Measurements from ENCODE around the gene ZBTB33.

The ZBTB33 gene

GRCh38 chrX:120271218-120271617, 20.6 kb downstream of the ZBTB33 start:
- TF ChIP-seq, protein P1, sequence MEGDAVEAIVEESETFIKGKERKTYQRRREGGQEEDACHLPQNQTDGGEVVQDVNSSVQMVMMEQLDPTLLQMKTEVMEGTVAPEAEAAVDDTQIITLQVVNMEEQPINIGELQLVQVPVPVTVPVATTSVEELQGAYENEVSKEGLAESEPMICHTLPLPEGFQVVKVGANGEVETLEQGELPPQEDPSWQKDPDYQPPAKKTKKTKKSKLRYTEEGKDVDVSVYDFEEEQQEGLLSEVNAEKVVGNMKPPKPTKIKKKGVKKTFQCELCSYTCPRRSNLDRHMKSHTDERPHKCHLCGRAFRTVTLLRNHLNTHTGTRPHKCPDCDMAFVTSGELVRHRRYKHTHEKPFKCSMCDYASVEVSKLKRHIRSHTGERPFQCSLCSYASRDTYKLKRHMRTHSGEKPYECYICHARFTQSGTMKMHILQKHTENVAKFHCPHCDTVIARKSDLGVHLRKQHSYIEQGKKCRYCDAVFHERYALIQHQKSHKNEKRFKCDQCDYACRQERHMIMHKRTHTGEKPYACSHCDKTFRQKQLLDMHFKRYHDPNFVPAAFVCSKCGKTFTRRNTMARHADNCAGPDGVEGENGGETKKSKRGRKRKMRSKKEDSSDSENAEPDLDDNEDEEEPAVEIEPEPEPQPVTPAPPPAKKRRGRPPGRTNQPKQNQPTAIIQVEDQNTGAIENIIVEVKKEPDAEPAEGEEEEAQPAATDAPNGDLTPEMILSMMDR (IDR thresholded peaks at IDR 0.05; ENCODE audit: low read depth, low read length, missing control alignments) = no peak
- no peak for DNase-seq
- Histone ChIP-seq H3K27me3 (replicated peaks) (no peaks in the 10 kb centered on the region), H3K27ac (no peak overlapping the region), H3K36me3 (replicated peaks) (no peaks in the 10 kb centered on the region), H3K4me3 (ENCODE audit: low read depth, low read length) (no peak overlapping the region)
- in situ Hi-C loops (cut with HindIII; ENCODE audit: low pct_ligation_motif_present, low sequenced_read_pairs) = no loop called here

DNA sequence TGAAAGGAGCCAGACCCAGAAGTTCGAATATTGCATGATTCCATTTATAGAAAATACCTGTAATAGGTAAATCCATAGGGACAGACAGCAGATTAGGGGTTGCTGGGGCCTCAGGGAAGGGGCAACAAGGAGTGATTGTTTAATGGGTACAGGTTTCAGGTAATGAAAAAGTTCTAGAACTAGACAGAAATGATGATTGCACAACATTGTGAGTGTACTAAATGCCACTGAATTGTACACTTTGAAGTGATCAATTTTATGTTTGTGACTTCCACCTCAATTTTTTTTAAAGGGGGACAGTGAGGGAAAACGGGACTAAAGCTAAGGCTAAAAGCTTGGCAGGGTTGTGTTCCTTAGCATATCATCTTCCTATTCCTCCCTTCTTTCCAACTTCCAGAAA, 23.5 kb downstream of the ZBTB33 start:
- in situ Hi-C loops (cut with HindIII; ENCODE audit: low pct_ligation_motif_present, low sequenced_read_pairs) = no loop called here
- Histone ChIP-seq H3K4me3 (ENCODE audit: low read depth, low read length) (no peak overlapping the region), H3K27me3 (replicated peaks) (no peaks in the 10 kb centered on the region), H3K36me3 (replicated peaks) (no peaks in the 10 kb centered on the region), H3K27ac (no peak overlapping the region)
- no peak for DNase-seq
- TF ChIP-seq, protein P1 (IDR thresholded peaks at IDR 0.05; ENCODE audit: low read depth, low read length, missing control alignments) = no peak

DNA sequence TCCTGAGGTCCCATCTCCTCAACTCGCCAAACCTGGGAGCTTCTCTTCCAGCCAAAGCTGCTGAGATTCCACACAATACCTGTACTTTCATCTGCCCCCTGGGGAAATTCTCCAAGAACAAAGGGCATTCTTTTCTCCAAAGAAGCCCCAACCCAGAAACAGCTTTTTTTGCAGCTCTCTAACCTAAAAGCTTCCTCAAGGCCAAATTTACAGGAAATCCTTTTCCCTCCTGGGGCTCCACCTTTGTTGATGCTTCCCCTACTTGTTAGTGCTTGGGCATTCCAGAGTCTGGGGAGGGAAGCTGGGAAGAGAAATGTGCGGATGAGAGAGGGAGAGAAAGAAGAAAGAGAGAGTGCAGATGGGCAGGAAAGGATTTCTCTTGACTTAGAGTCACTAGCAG, 24.3 kb downstream of the ZBTB33 start:
- Histone ChIP-seq H3K27ac (no peak overlapping the region), H3K27me3 (replicated peaks) (no peaks in the 10 kb centered on the region), H3K36me3 (replicated peaks) (no peaks in the 10 kb centered on the region), H3K4me3 (ENCODE audit: low read depth, low read length) (no peak overlapping the region)
- no peak for DNase-seq
- in situ Hi-C loops (cut with HindIII; ENCODE audit: low pct_ligation_motif_present, low sequenced_read_pairs) = no loop called here
- TF ChIP-seq, protein P1 (IDR thresholded peaks at IDR 0.05; ENCODE audit: low read depth, low read length, missing control alignments) = no peak

GRCh38 chrX:120281021-120281624, 30.5 kb downstream of the ZBTB33 start:
- no peak for DNase-seq
- H3K27me3 ChIP-seq (replicated peaks) = no peaks in the 10 kb centered on the region
- TF ChIP-seq, protein P1 (IDR thresholded peaks at IDR 0.05; ENCODE audit: low read depth, low read length, missing control alignments) = no peak
- no peaks in the 10 kb centered on the region for H3K36me3 ChIP-seq (replicated peaks)
- H3K27ac ChIP-seq = no peak overlapping the region
- in situ Hi-C loops (cut with HindIII; ENCODE audit: low pct_ligation_motif_present, low sequenced_read_pairs) = no loop called here
- no peak overlapping the region for H3K4me3 ChIP-seq (ENCODE audit: low read depth, low read length)

- TF ChIP-seq, protein P1 (IDR thresholded peaks at IDR 0.05; ENCODE audit: low read depth, low read length, missing control alignments) = no peak
- Histone ChIP-seq H3K4me3 (ENCODE audit: low read depth, low read length) (no peak overlapping the region), H3K36me3 (replicated peaks) (no peaks in the 10 kb centered on the region), H3K27me3 (replicated peaks) (no peaks in the 10 kb centered on the region), H3K27ac (no peak overlapping the region)
- in situ Hi-C loops (cut with HindIII; ENCODE audit: low pct_ligation_motif_present, low sequenced_read_pairs) = no loop called here
- no peak for DNase-seq
These were observed 31.1 kb downstream of the ZBTB33 start for GRCh38 chrX:120281761-120282160.

DNA sequence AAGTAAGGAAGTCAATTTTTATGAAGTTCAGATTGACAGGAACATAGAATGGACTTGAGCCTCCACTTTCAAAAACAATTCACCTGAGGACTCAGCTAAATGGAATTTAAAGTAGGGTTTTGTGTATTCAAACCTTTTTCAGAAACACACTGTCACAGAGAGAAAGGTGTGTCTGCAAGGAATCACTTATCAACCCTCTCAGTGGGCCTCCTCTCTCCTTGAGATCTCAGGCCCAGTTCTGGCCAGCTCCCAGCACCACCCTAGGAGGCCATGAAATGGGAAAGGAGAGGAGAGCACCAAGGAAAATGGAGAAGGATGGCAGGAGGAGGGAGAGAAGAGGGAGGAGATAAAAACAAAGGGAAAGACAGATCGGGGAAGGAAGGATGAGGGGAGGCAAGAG, 32.1 kb downstream of the ZBTB33 start:
- no peak overlapping the region for H3K4me3 ChIP-seq (ENCODE audit: low read depth, low read length)
- H3K27me3 ChIP-seq (replicated peaks) = no peaks in the 10 kb centered on the region
- no peak for DNase-seq
- H3K36me3 ChIP-seq (replicated peaks) = no peaks in the 10 kb centered on the region
- TF ChIP-seq, protein P1 (IDR thresholded peaks at IDR 0.05; ENCODE audit: low read depth, low read length, missing control alignments) = no peak
- in situ Hi-C loops (cut with HindIII; ENCODE audit: low pct_ligation_motif_present, low sequenced_read_pairs) = no loop called here
- H3K27ac ChIP-seq = no peak overlapping the region
